ENCODE measurements around the gene C9.
A peak's percentile ranks its signal among the peaks of the same experiment; 100 is the strongest.
"Not testable (repeated sequence)": the region's sequence is repeated elsewhere in the genome, so short reads cannot be mapped to it uniquely, and the experiment has no call there.

The C9 gene

DNA sequence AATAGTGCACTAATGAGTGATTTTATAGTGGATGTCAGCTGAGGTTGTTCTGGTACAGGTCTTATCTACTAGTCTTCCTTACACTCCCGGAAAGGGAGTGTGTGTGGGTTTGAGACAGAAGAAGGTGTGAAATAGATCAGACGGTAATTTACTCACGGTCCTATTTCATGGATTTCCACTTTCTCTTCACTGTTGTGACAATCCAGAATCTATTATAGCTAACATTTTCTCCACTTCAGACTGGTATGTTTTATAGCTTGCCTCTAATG lies 7.0 kb upstream of the C9 start:
- DNase-seq (ENCODE audit: low read depth): no peak

DNA sequence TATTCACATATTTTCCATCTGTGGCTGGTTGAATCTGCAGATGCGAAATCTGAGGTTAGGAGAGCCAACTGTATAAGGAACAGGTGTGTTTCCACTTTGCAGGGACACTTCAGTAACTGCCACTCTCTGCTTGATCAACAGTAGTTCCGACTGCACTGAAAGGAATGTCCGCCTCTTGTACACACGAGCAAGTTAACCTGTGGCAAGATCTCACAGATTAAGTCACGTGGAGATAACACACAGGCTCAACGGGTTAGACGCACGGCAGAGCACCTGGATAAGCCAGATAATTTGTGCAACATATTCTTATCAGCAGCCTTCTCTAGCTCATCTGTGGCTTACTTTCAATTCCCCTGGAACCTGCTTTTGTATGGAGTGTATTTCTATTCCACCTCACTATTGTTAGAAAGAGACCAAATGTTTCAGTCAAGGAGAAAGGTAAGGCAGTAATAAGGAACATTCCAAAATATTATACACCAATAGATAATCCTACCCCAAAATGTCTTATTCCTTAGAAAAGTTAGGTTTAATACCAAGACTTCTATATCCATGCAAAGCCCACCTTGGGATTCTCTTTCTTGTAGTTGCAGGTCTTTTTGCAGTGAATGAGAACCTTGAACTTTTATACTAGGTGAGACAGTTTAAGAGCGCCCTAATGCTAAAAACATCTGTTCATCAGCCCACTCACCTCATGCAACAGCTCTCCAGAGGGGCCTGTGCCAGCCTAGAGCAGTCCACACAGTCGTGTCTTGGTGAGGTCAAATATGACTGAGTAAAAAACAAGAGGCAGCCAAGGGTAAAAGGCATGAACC lies 6.5 kb upstream of the C9 start:
- DNase-seq (ENCODE audit: low read depth): no peak

DNA sequence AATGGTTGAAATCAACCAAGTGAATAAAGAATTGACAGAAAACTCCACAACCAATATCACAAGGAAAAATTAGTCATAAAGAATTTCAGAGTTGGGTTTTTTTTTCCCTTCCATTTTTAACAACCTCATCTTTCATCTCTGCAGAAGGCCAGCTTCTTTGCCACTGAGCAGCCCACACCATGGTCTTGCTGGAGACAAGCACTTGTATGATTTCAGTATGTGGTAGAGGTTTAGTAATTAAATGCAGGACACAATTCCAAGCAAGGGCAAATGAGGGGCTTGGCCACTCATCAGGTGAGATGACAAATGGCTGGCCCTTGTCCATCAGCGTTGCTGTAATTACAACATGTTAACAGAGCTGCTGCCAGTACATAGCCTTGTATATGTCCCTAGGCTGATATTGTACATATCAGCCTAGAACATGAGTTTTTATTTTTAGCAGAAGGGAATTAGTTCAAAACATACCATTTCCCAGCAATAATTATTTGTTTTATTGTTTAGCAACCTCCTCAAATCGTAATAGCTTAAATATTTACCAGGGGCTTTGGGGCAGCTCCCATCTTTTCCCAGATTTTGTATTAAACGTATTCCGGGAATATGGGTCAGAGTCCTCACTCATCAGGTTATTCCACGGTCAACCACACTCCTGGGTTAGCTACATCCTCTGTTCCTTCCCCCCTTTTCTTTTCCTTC lies 5.0 kb upstream of the C9 start:
- no peak for DNase-seq (ENCODE audit: low read depth)

GRCh38 chr5:39368116-39368515 lies 3.8 kb upstream of the C9 start:
- DNase-seq (ENCODE audit: low read depth): no peak

DNA sequence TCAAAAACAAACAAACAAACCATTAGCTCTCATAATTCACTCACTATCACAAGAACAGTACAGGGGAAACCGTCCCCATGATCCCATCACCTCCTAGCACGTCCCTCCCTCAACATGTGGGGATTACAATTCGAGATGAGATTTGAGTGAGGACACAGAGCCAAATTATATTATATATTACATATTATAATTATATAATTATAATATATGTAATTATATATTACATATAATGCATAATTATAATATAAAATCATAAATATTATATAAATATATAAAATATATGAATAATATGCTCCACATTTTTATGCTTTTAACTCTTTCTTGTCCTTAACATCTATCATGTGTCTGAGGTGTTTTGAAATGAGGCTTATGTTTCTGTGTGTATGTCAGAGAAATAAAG lies 3.4 kb upstream of the C9 start:
- DNase-seq (ENCODE audit: low read depth): no peak

- DNase-seq (ENCODE audit: low read depth): no peak
Measured at GRCh38 chr5:39363217-39363616, 1.1 kb downstream of the C9 start.

DNA sequence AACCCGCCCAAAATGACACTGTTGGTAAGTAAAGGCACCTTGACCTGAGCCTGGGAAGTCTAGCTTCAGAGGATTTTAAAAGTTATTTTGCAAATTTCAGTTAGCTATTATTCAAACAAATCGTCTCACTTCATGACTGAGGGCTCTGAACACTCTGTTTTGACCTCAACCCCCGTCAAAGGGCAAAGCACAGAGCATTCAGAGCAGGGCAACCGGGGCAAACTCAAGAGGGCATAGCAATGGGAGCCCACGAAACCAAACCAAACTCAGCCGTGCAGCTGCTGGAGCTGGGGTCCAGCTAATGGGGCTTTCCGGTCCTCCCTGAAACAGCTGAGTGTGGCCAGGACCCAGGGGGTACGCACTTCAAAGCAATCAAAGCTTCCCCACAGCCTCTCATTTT lies 1.6 kb downstream of the C9 start:
- no peak for DNase-seq (ENCODE audit: low read depth)

DNA sequence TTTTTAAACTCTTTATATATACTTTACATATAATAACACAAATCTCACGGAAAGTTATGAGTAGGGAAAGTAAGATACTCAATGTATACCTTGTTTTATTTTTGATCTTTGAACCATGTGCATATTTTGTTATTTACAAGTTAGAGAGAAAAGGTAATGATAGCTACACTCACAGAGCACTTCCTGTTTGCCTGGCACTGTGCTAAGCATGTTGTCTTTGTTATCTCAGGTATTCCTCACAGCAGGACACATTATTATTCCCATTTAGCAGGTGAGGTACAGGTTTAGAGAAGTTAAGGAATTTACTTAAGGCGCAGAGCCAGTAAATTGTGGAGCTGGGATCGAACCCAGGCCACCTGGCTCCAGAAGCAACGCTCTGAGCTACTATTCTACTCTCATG lies 3.0 kb downstream of the C9 start:
- no peak for DNase-seq (ENCODE audit: low read depth)

GRCh38 chr5:39360471-39361111 lies 3.7 kb downstream of the C9 start:
- peak; percentile 27 for DNase-seq (ENCODE audit: low read depth)

GRCh38 chr5:39356263-39356662 lies 8.0 kb downstream of the C9 start:
- peak; percentile 61 for DNase-seq (ENCODE audit: low read depth)

DNA sequence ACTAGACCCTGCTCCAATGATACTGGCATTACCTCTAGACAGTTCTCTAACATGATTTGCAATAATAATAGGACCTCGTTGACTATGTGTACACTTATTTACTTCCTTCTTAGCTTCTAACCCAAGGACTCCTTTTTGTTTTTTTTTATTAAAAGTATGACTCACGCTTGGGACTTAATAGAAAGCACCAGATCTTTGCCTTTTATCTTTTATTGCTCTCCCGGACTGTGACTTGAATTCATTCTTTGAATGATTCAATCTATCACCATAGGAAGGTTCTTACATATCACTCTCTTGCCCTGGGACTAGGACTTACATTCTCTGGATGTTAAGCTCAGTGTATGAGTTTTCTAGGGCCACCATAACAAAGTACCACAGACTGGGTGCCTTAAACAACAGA lies 9.0 kb downstream of the C9 start:
- DNase-seq (ENCODE audit: low read depth): peak; percentile 41

DNA sequence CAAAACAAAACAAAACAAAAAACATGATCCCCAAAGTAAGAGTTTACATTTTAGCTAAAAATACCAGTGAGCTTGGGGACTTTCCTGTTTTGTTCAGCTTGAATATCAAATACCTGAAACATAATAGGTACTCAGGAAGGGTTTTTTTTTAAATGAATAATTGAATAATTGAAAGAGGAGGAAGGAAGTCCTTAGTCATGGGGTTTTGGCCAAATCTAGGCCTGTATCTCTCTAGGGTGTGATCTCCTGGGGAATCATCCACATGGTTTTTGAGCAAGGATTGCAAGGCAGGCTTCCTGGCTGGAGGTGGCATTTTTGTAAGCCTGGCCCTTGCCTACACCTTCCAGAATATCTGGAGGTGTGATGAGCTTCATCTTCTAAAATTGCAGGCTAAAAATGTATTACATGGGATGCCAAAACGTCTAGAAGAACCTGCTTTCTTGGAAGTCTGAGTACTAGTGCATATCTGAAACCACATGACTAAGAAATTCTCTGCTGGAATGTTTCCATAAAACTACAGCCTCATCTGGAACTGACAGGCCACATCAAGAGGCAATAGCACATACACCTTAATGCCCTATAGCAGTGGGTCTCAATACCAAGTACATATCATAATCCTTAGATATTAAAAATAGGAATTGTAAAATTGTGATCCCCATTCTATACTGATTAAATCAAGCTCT lies 10.4 kb downstream of the C9 start:
- no peak for DNase-seq (ENCODE audit: low read depth)

GRCh38 chr5:39352951-39353350 lies 11.3 kb downstream of the C9 start:
- DNase-seq (ENCODE audit: low read depth): no peak

GRCh38 chr5:39352170-39352569 lies 12.1 kb downstream of the C9 start:
- no peak for DNase-seq (ENCODE audit: low read depth)

DNA sequence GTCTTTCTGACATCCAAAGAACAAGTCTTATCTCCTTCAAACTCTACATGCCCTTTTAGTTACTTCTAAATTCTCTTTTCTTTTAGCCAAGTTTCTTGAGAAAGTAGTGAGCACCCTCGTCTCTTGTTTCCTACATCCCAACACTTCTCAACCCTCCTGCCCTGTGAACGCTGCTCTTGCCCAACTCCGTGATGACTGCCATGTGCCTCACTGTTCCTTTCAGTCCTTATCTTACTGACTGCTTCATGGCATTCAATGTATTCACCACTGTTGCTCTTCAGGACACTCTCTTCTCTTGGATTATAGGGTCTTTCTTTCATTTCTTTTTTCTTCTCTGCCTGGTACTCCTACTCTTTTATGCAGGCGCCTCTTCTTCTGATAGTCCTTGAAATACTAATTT lies 14.8 kb downstream of the C9 start:
- DNase-seq (ENCODE audit: low read depth): no peak

GRCh38 chr5:39342460-39342859 lies 21.8 kb downstream of the C9 start:
- no peak for DNase-seq (ENCODE audit: low read depth)

- DNase-seq (ENCODE audit: low read depth): no peak
Measured at GRCh38 chr5:39341896-39342295, 22.4 kb downstream of the C9 start.

DNA sequence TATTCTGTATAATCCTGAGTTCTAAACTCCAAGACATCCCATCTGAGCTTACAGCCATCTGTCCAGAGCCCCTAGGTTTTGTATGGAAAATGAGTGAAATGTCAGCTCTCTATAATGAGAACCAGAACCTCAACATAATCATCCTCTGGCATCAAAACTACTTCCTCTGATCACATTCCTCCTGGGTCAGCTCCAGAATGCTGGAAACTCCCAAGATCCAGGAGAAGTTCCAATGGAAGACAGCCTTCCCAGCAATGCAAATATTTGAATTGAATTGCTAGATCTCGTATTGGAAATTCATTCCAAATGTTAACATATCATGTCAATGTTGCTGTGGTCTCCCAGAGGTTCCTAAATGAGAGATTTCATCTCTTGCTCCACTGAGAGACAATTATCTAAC lies 23.8 kb downstream of the C9 start:
- no peak for DNase-seq (ENCODE audit: low read depth)

GRCh38 chr5:39337252-39337915 lies 26.9 kb downstream of the C9 start:
- DNase-seq (ENCODE audit: low read depth): no peak

- DNase-seq (ENCODE audit: low read depth): not testable (repeated sequence)
Measured at GRCh38 chr5:39334296-39334695, 30.0 kb downstream of the C9 start.

DNA sequence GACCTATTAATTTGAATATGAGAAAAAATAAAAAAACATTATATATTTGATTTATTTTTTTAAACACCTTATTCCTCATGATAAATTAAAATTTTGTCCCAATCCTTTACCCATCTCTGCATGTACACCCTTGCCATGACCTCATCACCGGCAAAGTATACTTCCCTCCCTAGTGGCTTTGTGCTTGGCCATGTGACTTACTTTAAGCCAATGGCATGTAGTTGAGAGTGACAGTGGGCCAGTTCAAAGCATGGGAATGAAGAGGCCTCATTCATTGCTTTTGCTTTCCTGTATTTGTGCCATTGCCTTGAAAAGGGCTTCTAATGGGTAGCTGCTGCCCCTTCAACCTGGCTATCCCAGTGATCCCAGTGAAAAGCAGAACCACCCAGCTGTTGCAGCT lies 31.2 kb downstream of the C9 start:
- no peak for DNase-seq (ENCODE audit: low read depth)

DNA sequence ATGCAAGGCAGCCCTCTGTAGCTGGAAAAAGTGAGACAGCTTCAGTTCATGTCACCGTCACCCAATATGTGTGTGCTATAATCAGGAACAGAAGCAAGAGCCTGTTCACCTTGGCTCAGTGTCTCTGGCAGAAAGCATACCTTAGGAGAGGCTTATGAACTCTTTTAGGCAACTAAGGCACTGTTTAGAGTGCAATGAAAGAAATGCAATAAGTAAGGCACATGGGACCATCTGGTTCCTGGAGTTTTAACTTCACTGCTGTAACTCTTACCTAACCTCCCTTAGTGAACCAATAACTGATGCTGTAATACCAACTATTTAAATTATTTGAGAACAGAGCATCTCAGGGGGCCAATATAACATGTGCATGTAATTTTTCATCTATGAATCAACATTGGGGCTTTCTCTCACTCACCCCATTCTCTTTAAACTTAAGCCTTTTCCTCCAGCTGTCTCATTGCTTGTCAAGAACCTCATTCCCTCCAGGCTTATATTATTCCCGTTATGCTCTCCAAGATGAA lies 32.4 kb downstream of the C9 start:
- no peak for DNase-seq (ENCODE audit: low read depth)
